Measurements from ENCODE around the gene PCGF3.

PCGF3 gene

DNA sequence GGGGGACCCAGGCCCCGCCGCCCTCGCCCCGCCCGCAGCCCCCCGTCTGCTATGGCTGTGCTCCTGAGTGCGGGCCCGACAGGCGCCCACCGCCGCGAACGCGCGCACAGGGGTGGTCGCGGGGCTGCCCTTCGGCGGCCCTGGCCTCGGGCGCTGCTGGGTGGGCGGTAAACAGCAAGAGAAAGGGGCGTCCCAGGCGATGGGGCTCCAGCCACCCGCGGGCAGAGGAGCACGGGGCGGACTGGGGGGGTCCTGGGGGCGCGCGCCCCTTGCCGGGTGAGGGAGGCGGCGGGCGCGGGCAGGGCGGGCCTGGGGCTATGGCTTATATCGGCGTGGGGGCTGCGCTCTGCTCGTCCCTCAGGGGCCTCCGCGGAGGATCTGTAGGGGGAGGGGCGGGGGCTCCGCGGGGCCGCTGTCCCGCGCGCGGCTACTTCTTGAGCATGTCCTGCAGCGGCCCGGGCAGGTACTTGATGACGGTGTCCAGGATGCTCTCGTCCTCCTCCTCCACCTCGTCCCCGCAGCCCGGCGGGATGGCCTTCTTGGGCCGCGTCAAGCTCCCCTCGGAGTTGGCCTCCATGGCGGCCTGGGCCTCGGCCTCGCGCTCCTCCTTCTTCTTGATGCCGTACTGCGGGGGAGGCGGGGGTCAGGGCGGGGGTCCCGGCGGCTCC lies 80.6 kb downstream of the PCGF3 start:
- DNase-seq: no peak

- DNase-seq: no peak
These were observed 81.2 kb downstream of the PCGF3 start for GRCh38 chr4:786861-787300.

DNA sequence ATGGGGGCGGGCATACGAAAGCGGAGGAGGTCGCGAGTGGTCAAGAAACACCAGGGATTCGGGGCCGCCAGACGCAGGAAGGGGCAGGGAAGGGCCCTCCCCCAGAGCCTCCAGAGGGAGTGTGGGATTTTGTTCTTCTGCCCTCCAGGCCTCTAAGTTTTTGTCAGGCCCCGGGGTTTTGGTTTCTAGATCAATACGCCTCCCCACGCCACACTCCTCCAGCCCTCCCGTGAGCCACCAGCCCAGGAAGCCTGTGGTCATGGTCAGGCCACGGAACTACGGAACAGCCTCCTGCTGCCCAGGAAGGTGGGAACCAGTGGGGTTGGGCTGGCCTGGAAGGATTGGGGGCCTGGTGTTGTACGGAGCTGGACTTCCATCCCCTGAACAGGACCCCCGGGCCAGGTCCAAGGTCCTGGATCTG lies 81.9 kb downstream of the PCGF3 start:
- DNase-seq: no peak

- no peak for DNase-seq
These were observed 82.5 kb downstream of the PCGF3 start for GRCh38 chr4:788006-788635.

DNA sequence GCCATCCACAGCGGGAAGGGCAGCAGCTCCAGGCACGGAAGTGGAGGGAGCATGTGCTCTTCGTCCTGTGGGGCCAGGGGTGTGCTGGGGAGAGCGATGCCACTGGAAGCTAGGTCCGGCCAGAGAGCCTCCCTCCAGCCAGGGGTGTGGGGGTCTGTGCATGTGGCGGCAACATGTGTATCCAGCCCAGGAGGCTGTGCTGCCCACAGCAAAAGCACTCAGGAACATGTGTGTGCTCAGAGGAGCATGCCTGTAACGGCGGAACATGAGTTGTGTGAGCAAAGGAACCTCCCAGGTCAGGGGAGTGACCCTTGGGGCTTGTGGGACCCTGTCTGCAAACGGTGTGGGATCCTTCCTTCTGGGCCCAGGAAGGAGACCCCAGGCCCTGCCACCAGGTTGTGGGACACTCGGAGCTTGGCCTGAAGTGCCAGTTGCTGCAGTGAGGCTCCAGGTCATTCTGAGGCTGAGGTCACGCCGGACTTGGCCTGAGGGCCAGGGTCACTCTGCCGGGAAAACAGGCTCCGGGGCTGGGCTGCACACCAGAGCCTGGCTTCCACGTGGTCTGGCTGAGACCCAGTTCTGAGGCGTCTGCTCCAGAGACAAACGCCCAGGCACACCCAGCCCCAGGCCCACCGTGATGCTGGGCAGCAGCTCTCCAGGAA lies 83.1 kb downstream of the PCGF3 start:
- DNase-seq: no peak

DNA sequence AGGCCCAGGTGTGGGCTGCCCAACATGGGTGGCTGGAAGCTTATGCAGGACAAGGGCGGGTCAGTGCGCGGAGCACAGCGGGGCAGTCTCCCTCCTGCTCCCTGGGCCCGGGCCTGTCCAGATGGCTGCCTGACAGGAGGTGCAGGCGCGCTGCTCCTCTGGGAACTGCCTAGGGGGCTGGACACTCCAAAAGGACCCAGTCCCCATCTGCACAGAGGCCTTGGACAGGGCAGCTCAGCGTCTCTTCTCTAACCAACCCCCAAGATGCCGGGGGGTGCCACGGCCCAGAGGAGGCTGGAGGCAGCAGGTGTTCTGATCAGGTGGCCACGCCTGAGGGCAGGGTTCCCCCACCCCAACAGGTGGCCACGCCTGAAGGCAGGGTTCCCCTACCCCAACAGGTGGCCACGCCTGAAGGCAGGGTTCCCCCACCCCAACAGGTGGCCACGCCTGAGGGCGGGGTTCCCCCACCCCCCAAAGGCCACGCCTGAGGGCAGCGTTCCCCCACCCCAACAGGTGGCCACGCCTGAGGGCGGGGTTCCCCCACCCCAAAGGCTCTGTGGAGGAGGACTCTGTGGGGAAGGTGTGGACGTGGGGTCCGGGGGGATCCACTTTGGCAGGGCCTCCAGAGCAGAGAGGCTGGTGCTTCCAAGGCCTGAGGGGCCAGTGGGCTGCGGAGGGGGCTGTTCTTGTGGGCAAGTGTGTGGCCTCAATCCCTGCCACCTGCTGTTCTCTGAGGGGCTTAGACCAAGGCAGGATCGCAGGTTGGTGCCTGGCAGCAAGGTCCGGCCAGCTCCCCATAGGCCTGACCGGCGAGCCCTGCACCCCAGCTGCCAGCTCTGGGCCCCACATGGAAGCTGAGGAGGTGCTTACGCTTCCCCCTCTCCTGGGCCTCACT lies 84.2 kb downstream of the PCGF3 start:
- DNase-seq: no peak

GRCh38 chr4:790466-790820 lies 84.8 kb downstream of the PCGF3 start:
- no peak for DNase-seq

GRCh38 chr4:791252-791897 lies 85.7 kb downstream of the PCGF3 start:
- DNase-seq: no peak

DNA sequence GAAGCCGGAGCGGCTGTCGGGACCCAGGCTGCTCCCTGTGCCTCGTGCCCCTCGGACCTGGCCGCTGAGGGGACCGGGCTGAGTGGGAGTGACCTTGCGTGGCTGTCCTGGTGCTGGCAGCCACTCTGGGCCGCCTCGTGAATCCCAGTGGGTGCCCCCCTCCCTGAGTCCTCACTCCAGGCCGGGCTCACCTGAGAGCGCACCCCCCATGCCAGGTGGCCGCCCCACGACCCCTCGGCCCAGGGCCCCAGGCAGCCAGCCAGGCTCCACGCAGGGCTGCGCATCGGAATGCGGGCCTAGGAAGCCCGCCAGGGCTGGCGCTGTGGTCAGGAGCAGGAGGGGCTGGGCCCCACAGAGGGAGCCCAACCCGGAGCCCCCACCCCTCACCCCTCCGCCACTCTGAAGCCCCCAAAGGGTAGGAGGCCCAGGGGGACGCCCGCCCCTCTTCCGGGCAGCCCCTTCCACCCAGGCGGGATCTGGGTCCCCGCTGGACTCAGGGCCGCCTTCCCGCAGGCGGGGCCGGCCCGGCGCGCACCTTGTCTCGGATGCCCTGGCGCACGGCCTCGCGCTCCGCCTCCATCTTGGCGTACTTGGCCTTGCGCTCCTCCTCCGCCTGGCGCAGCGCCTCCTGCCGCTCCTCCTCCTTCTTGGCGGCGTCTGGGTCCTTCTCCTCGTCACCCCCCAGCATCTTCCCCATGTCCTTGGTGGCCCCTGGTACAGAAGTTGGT lies 86.4 kb downstream of the PCGF3 start:
- DNase-seq: peak; percentile 44

DNA sequence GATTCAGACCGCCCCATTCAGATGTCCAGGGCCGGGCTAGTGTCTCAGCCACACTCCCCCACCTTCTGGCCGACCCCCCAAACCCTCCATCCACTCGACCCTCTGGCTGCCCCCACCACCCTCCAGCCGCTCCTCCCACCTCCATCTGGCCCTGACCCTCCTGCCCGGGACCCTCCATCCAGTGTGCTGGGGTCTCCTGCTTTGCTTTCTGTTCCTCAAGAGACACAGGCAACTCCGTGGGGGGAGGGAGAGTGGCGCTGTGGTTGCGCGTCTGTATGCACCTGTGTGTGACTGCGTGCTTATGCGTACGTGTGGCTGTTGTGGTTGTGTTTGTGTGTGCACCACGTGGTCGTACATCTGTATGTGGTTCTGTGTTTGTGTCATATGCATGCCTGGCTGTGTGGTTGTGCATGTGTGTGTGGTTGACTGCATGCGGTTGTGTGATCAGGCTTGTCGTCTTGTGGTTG lies 87.0 kb downstream of the PCGF3 start:
- DNase-seq: no peak

- no peak for DNase-seq
These were observed 87.6 kb downstream of the PCGF3 start for GRCh38 chr4:793093-793861.

- no peak for DNase-seq
These were observed 88.4 kb downstream of the PCGF3 start for GRCh38 chr4:793941-794621.

- no peak for DNase-seq
These were observed 89.5 kb downstream of the PCGF3 start for GRCh38 chr4:794900-795725.

DNA sequence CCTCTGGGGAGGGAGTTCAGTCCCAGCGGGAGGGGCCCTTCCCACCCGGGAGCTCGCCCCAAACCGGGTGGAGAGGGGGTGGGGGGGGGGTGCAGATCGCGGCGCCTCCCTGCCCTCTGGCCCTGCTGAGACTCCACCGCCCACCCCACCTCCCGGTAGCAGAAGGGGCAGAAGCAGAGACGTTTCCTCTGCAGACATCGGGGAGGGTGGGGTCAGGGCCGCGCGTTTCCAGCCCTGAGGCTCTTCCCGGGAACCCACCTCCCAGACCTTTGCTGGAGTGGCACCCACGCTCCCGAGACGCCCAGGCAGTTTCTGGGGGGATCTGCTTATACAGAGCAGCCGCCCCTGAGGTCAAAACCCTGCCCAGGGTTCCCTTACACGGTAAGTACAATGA lies 90.1 kb downstream of the PCGF3 start:
- DNase-seq: no peak

GRCh38 chr4:796206-796605 lies 90.6 kb downstream of the PCGF3 start:
- no peak for DNase-seq

GRCh38 chr4:797066-797465 lies 91.4 kb downstream of the PCGF3 start:
- DNase-seq: no peak

DNA sequence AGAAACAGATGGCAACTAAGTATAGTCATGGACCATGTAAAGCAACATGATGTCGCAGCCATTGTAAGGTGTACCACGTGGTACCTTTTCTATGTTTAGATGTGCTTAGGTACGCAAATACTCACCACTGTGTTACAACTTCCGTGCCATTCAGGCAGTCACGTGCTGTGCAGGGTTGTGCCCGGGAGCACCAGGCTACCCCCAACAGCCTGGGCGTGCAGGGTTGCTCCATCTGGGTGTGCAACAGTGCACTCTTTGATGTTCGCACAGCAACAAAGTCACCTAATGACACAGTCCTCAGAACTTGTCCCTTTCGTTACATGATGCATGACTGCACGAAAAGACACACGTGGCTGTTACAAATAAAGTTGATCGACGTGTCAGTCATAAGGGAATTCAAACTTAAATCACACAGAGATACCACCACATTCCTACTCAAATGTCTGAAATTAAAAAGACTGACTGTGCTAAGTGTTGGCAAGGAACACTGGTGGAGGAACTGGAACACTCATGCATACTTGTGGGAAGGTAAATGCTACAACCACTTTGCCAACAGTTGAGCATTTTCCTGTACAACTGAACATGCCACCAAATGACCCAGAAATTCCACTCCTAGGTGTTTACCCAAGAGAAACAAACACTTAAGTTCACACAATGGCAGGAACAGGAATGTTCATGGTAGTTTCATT lies 95.9 kb downstream of the PCGF3 start:
- no peak for DNase-seq

- no peak for DNase-seq
These were observed 98.3 kb downstream of the PCGF3 start for GRCh38 chr4:803884-804283.

- no peak for DNase-seq
These were observed 99.2 kb downstream of the PCGF3 start for GRCh38 chr4:804804-805203.
